K562 (cell line): ENCODE measurements around the gene PRRC2A. TPM values are rescaled to one million over a fixed set of nuclear protein-coding genes. Genes with fewer than 3 reads are reported as not detected.

Source experiments
- BCLAF1 ChIP-seq, 2 experiments: fragments of 450-650 bp in 1 of 2; IDR thresholded peaks; 2 replicates each; pipeline ENCODE4 v1.6.1; 2011 to 2017; ENCODE audit warnings: low read depth in 2 of 2, antibody characterized with exemption in 1 of 2, borderline replicate concordance in 1 of 2, low read length in 1 of 2, mild to moderate bottlenecking in 1 of 2, mixed read lengths in 1 of 2; ENCODE audit not compliant: control insufficient read depth in 1 of 2
- BCOR ChIP-seq: fragments of 450-650 bp; IDR thresholded peaks from 2 replicates; pipeline ENCODE4 v1.6.1; 2016
- KDM5B ChIP-seq: fragments of 200-600 bp; sonication (generic); IDR thresholded peaks from 2 replicates; pipeline ENCODE4 v1.6.1; 2012; ENCODE audit warnings: low read depth, mild to moderate bottlenecking, moderate library complexity, low read length, control low read depth, inconsistent platforms; ENCODE audit not compliant: insufficient replicate concordance
- NR3C1 ChIP-seq: sonication (generic); formaldehyde crosslinking; IDR thresholded peaks from 2 replicates; pipeline ENCODE4 v1.8.1; 2022; ENCODE audit warnings: missing genetic modification reagents
- PYGO2 ChIP-seq: fragments of 450-650 bp; IDR thresholded peaks from 2 replicates; pipeline ENCODE4 v1.6.1; 2016; ENCODE audit warnings: mild to moderate bottlenecking, missing genetic modification characterization, moderate library complexity, missing compliant biosample characterization
- SOX6 ChIP-seq: fragments of 450-650 bp; IDR thresholded peaks from 2 replicates; pipeline ENCODE4 v1.6.1; 2014; ENCODE audit warnings: mild to moderate bottlenecking
- SRF ChIP-seq, 2 experiments: fragments of 250-450, 450-650 bp in 1 of 2; sonication (Bioruptor Pico) in 1 of 2; sonication (generic) in 1 of 2; formaldehyde crosslinking; IDR thresholded peaks; 2 replicates each; pipeline versions ENCODE4 v1.5.0 to v1.5.1; 2020 to 2022; ENCODE audit warnings: mild to moderate bottlenecking in 1 of 2, missing genetic modification reagents in 1 of 2
- TBL1XR1 ChIP-seq, 2 experiments: IDR thresholded peaks; 2 replicates each; pipeline ENCODE4 v1.6.1; 2012; ENCODE audit warnings: improper control_type of control experiment in 2 of 2, low read length in 2 of 2, mild to moderate bottlenecking in 1 of 2
- ZNF212 ChIP-seq: fragments of 450-650 bp; formaldehyde crosslinking; IDR thresholded peaks from 2 replicates; pipeline ENCODE4 v1.4.0; 2020; ENCODE audit warnings: mild to moderate bottlenecking
- polyA plus RNA-seq, 8 experiments: library from polyadenylated mRNA; depleted of rRNA in 4 of 8; stranded (reverse) in 5 of 8; unstranded in 3 of 8; fragments of >200 nt; fragmentation: Nextera tagmentation in 2 of 8; fragmentation: Illumina TruSeq in 1 of 8; extraction: Ambion mirVana in 2 of 8; extraction: Trizol in 1 of 8; gene quantifications; 2 replicates each; pipeline versions ENCODE4 v1.2.1 to v1.2.3, GENCODE V29; 2011 to 2014; ENCODE audit warnings: inconsistent platforms in 1 of 8, missing spikeins in 1 of 8
- total RNA-seq, 7 experiments: library from RNA; depleted of rRNA in 6 of 7; stranded (reverse); fragments of >200 nt in 6 of 7; fragmentation: Illumina TruSeq in 2 of 7; extraction: Trizol in 2 of 7; gene quantifications; 2 replicates each; pipeline versions ENCODE4 v1.2.1 to v1.2.3, GENCODE V29; 2011 to 2021; ENCODE audit warnings: low replicate concordance in 1 of 7
- TF ChIP-seq, protein P1 (sequence below): conservative IDR thresholded peaks from 2 replicates; pipeline ENCODE4 v1.6.1; 2011; ENCODE audit warnings: low read depth, mild to moderate bottlenecking, low read length; ENCODE audit not compliant: control insufficient read depth
- TF ChIP-seq, protein P2 (sequence below): fragments of 250-450 bp; sonication (Bioruptor Pico); IDR thresholded peaks from 2 replicates; pipeline ENCODE4 v1.5.0; 2021
- TF ChIP-seq, protein P3 (sequence below): fragments of 200-800 bp; sonication (Bioruptor generic); IDR thresholded peaks from 2 replicates; pipeline ENCODE4 v1.6.1; 2017; ENCODE audit warnings: missing genetic modification characterization, missing compliant biosample characterization

Gene PRRC2A
- total and polyA plus RNA-seq, 9 of the 15 experiments (the other 6 are each of a cell fraction or from before 2014, with no cell fraction given), result 1.0 to 332 (median 63.0) TPM

- TF ChIP-seq PYGO2 (tag) (no peak), BCLAF1 (IDR thresholded peaks at IDR 0.05; ENCODE audit: borderline replicate concordance in 1 of 2, control insufficient read depth in 1 of 2, low read depth in 2 of 2, low read length in 1 of 2) (0 out of 4 replicates have a peak, but pooled peaks of 1 of the 2 experiments have one; percentile 44), BCOR (peak; percentile 71; the same call in 1 of the 2 replicates), NR3C1 (CRISPR knock-in tag) (0 out of 2 replicates have a peak, but pooled peaks have one; percentile 56), SOX6 (peak; percentile 63; the same call in 1 of the 2 replicates), TBL1XR1 (IDR thresholded peaks at IDR 0.05; ENCODE audit: low read length in 2 of 2) (0 out of 4 replicates have a peak, but pooled peaks have one; percentile 14 to 49), KDM5B (peak; percentile 84), ZNF212 (CRISPR knock-in tag) (no peak), SRF (CRISPR knock-in tag; IDR thresholded peaks at IDR 0.05) (peak in 1 of 2 experiments; percentile 38; a peak in 1 of 4 replicates)
- TF ChIP-seq, protein P1, sequence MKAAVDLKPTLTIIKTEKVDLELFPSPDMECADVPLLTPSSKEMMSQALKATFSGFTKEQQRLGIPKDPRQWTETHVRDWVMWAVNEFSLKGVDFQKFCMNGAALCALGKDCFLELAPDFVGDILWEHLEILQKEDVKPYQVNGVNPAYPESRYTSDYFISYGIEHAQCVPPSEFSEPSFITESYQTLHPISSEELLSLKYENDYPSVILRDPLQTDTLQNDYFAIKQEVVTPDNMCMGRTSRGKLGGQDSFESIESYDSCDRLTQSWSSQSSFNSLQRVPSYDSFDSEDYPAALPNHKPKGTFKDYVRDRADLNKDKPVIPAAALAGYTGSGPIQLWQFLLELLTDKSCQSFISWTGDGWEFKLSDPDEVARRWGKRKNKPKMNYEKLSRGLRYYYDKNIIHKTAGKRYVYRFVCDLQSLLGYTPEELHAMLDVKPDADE, result no peak; the same call in 1 of the 2 replicates
- TF ChIP-seq, protein P2, sequence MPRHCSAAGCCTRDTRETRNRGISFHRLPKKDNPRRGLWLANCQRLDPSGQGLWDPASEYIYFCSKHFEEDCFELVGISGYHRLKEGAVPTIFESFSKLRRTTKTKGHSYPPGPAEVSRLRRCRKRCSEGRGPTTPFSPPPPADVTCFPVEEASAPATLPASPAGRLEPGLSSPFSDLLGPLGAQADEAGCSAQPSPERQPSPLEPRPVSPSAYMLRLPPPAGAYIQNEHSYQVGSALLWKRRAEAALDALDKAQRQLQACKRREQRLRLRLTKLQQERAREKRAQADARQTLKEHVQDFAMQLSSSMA (CRISPR knock-in tag), result no peak
- TF ChIP-seq, protein P3, sequence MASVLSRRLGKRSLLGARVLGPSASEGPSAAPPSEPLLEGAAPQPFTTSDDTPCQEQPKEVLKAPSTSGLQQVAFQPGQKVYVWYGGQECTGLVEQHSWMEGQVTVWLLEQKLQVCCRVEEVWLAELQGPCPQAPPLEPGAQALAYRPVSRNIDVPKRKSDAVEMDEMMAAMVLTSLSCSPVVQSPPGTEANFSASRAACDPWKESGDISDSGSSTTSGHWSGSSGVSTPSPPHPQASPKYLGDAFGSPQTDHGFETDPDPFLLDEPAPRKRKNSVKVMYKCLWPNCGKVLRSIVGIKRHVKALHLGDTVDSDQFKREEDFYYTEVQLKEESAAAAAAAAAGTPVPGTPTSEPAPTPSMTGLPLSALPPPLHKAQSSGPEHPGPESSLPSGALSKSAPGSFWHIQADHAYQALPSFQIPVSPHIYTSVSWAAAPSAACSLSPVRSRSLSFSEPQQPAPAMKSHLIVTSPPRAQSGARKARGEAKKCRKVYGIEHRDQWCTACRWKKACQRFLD (CRISPR knock-in tag), result peak; percentile 71
Measured at GRCh38 chr6:31580807-31581433, 39.6 kb upstream of the PRRC2A start (continued).
